ENCODE measurements around the gene ZNF254.
"Not testable (repeated sequence)": the region's sequence is repeated elsewhere in the genome, so short reads cannot be mapped to it uniquely, and the experiment has no call there.

The ZNF254 gene

GRCh38 chr19:24086974-24087595, at the start of gene ZNF254:
TSS of gene ZNF254 (plus strand) at chr19:24087187. CDS start at chr19:24087308, 121 bp downstream.
- DNase-seq (ENCODE audit: low read depth in 2 of 2) = peak; percentile 88

- no peak for DNase-seq (ENCODE audit: low read depth in 2 of 2)
Observed at GRCh38 chr19:24040621-24041020, 46.4 kb upstream of the ZNF254 start.

- not testable (repeated sequence) for DNase-seq (ENCODE audit: low read depth in 2 of 2)
Observed at GRCh38 chr19:24041326-24041725, 45.7 kb upstream of the ZNF254 start.

GRCh38 chr19:24046550-24046949, 40.4 kb upstream of the ZNF254 start:
- DNase-seq (ENCODE audit: low read depth in 2 of 2) = no peak

GRCh38 chr19:24048261-24048660, 38.7 kb upstream of the ZNF254 start:
- no peak for DNase-seq (ENCODE audit: low read depth in 2 of 2)

- no peak for DNase-seq (ENCODE audit: low read depth in 2 of 2)
Observed at GRCh38 chr19:24049537-24049936, 37.5 kb upstream of the ZNF254 start.

- DNase-seq (ENCODE audit: low read depth in 2 of 2) = no peak
Observed at GRCh38 chr19:24051516-24051915, 35.5 kb upstream of the ZNF254 start.

- DNase-seq (ENCODE audit: low read depth in 2 of 2) = no peak
Observed at GRCh38 chr19:24052811-24053210, 34.2 kb upstream of the ZNF254 start.

GRCh38 chr19:24053601-24054000, 33.4 kb upstream of the ZNF254 start:
- DNase-seq (ENCODE audit: low read depth in 2 of 2) = no peak

GRCh38 chr19:24054044-24054935, 32.7 kb upstream of the ZNF254 start:
- peak; percentile 24 to 25 for DNase-seq (ENCODE audit: low read depth in 2 of 2)

GRCh38 chr19:24055548-24055947, 31.4 kb upstream of the ZNF254 start:
- DNase-seq (ENCODE audit: low read depth in 2 of 2) = no peak

- no peak for DNase-seq (ENCODE audit: low read depth in 2 of 2)
Observed at GRCh38 chr19:24057144-24057543, 29.8 kb upstream of the ZNF254 start.

GRCh38 chr19:24059563-24060295, 27.3 kb upstream of the ZNF254 start:
- DNase-seq (ENCODE audit: low read depth in 2 of 2) = no peak

GRCh38 chr19:24060687-24061356, 26.2 kb upstream of the ZNF254 start:
- no peak for DNase-seq (ENCODE audit: low read depth in 2 of 2)

GRCh38 chr19:24062190-24062589, 24.8 kb upstream of the ZNF254 start:
- no peak for DNase-seq (ENCODE audit: low read depth in 2 of 2)

- DNase-seq (ENCODE audit: low read depth in 2 of 2) = no peak
Observed at GRCh38 chr19:24063295-24063694, 23.7 kb upstream of the ZNF254 start.

- DNase-seq (ENCODE audit: low read depth in 2 of 2) = no peak
Observed at GRCh38 chr19:24064175-24064574, 22.8 kb upstream of the ZNF254 start.

GRCh38 chr19:24065243-24065642, 21.7 kb upstream of the ZNF254 start:
- no peak for DNase-seq (ENCODE audit: low read depth in 2 of 2)

GRCh38 chr19:24065865-24066604, 21.0 kb upstream of the ZNF254 start:
- DNase-seq (ENCODE audit: low read depth in 2 of 2) = no peak

GRCh38 chr19:24069905-24070657, 16.9 kb upstream of the ZNF254 start:
- no peak for DNase-seq (ENCODE audit: low read depth in 2 of 2)

All from fibroblast of skin of left quadriceps (primary cell).